ENCODE data around the gene EMC6. TPM values are rescaled to one million over a fixed set of nuclear protein-coding genes. Genes with fewer than 3 reads are reported as not detected.

Gene EMC6
- total RNA-seq, 1 experiment from 2014 or later = 72.2 TPM

GRCh38 chr17:3683054-3683511 lies 14.5 kb downstream of the EMC6 start:
- Histone ChIP-seq H3K79me1 (ENCODE audit: insufficient read depth, low read depth, low read length, poor library complexity, severe bottlenecking) (no peaks in the 10 kb centered on the region), H2BK5ac (ENCODE audit: insufficient read length, low read length) (no peak overlapping the region), H3T11ph (ENCODE audit: low read length) (no peak overlapping the region), H3K23me2 (ENCODE audit: insufficient read length, low read depth, low read length, poor library complexity, severe bottlenecking) (no peaks in the 10 kb centered on the region), H2BK120ac (ENCODE audit: low read depth, low read length, poor library complexity, severe bottlenecking) (no peak overlapping the region), H2BK15ac (ENCODE audit: low read depth, low read length) (no peak overlapping the region), H3K4me2 (ENCODE audit: insufficient read depth, insufficient read length, low read length) (no peak overlapping the region), H3K18ac (ENCODE audit: insufficient read length, low read depth, low read length) (no peak overlapping the region), H3K27ac (ENCODE audit: insufficient read length, low read depth, low read length) (no peak overlapping the region), H2AK5ac (ENCODE audit: insufficient read length, low read length) (no peak overlapping the region), H2BK20ac (ENCODE audit: low read depth, low read length, poor library complexity, severe bottlenecking) (no peak overlapping the region), H3K14ac (ENCODE audit: insufficient read depth, low read length) (no peak overlapping the region), H3K56ac (ENCODE audit: insufficient read length, low read depth, low read length) (no peak overlapping the region), H4K91ac (ENCODE audit: insufficient read length, low read depth, low read length) (no peak overlapping the region), H3K23ac (ENCODE audit: insufficient read length, low read depth, low read length) (no peak overlapping the region), H3K4ac (ENCODE audit: low read depth, low read length) (no peak overlapping the region), H2AFZ (ENCODE audit: low read length) (no peak overlapping the region), H3K4me1 (ENCODE audit: insufficient read depth, low read length) (no peaks in the 10 kb centered on the region), H3K79me2 (ENCODE audit: insufficient read depth, low read length) (no peaks in the 10 kb centered on the region), H3K9ac (ENCODE audit: extremely low read depth, insufficient read length, low read length) (no peak overlapping the region), H4K20me1 (ENCODE audit: control insufficient read depth, insufficient read depth, insufficient read length) (no peaks in the 10 kb centered on the region), H2BK12ac (ENCODE audit: insufficient read length, low read depth, low read length) (no peak overlapping the region), H4K5ac (ENCODE audit: insufficient read length, low read depth, low read length) (no peak overlapping the region), H3K27me3 (ENCODE audit: insufficient read depth, low read length) (no peaks in the 10 kb centered on the region), H3K9me3 (ENCODE audit: control insufficient read depth, low read depth, low read length) (no peaks in the 10 kb centered on the region), H4K8ac (replicated peaks; ENCODE audit: insufficient read length, low read depth, low read length) (no peak overlapping the region)
- peak overlapping the region in 1 of 2 experiments; percentile 46; a peak in 1 of 5 replicates for H3K4me3 Mint-ChIP-seq
- no peaks in the 10 kb centered on the region for H3K9me3 Mint-ChIP-seq
- H3K36me3 Mint-ChIP-seq (ENCODE audit: insufficient read depth in 1 of 3, low read depth in 3 of 3) = no peaks in the 10 kb centered on the region; a peak in 1 of 7 replicates
- peaks cover under 1 to 13% of the 10 kb centered on the region in 2 experiments for H3K4me1 Mint-ChIP-seq
- peak overlapping the region in 1 of 3 experiments; percentile 87; a peak in 2 of 7 replicates for H3K27ac Mint-ChIP-seq
- H3K27me3 Mint-ChIP-seq (ENCODE audit: low read depth) = peaks cover 4% of the 10 kb centered on the region; the same call in 1 of the 2 replicates
- TF ChIP-seq CTCF (conservative IDR thresholded peaks at IDR 0.05) = peak; percentile 98
- peak; percentile 84 for DNase-seq
- no CpG with 5 or more reads among the region's 10 CpGs for WGBS (ENCODE audit: extremely low coverage, insufficient read length, low lambda C conversion rate)
